ENCODE data around the gene ITSN2.
"Not testable (repeated sequence)": the region's sequence is repeated elsewhere in the genome, so short reads cannot be mapped to it uniquely, and the experiment has no call there.

The ITSN2 gene

GRCh38 chr2:24360050-24360962 lies at the start of gene ITSN2:
ITSN2 (minus strand) TSS chr2:24360536; CDS start chr2:24328082, 32,454 bp downstream.
- DNase-seq (ENCODE audit: low read depth), result peak; percentile 59

- no peak for DNase-seq (ENCODE audit: low read depth)
Observed at GRCh38 chr2:24409171-24409570, 48.8 kb upstream of the ITSN2 start.

GRCh38 chr2:24408704-24409103 lies 48.4 kb upstream of the ITSN2 start:
- not testable (repeated sequence) for DNase-seq (ENCODE audit: low read depth)

- no peak for DNase-seq (ENCODE audit: low read depth)
Observed at GRCh38 chr2:24404491-24404921, 44.2 kb upstream of the ITSN2 start.

- no peak for DNase-seq (ENCODE audit: low read depth)
Observed at GRCh38 chr2:24403832-24404212, 43.5 kb upstream of the ITSN2 start.

GRCh38 chr2:24403168-24403831 lies 43.0 kb upstream of the ITSN2 start:
- no peak for DNase-seq (ENCODE audit: low read depth)

GRCh38 chr2:24402242-24403097 lies 42.1 kb upstream of the ITSN2 start:
- DNase-seq (ENCODE audit: low read depth), result no peak

GRCh38 chr2:24400207-24400907 lies 40.0 kb upstream of the ITSN2 start:
- no peak for DNase-seq (ENCODE audit: low read depth)

GRCh38 chr2:24399434-24400206 lies 39.3 kb upstream of the ITSN2 start:
- no peak for DNase-seq (ENCODE audit: low read depth)

- no peak for DNase-seq (ENCODE audit: low read depth)
Observed at GRCh38 chr2:24394998-24395397, 34.7 kb upstream of the ITSN2 start.

GRCh38 chr2:24392542-24393059 lies 32.3 kb upstream of the ITSN2 start:
- DNase-seq (ENCODE audit: low read depth), result no peak

- DNase-seq (ENCODE audit: low read depth), result no peak
Observed at GRCh38 chr2:24385366-24385765, 25.0 kb upstream of the ITSN2 start.

- peak; percentile 21 for DNase-seq (ENCODE audit: low read depth)
Observed at GRCh38 chr2:24382363-24383073, 22.2 kb upstream of the ITSN2 start.

GRCh38 chr2:24380820-24381219 lies 20.5 kb upstream of the ITSN2 start:
- DNase-seq (ENCODE audit: low read depth), result no peak

- DNase-seq (ENCODE audit: low read depth), result no peak
Observed at GRCh38 chr2:24375349-24376087, 15.2 kb upstream of the ITSN2 start.

GRCh38 chr2:24374301-24374700 lies 14.0 kb upstream of the ITSN2 start:
- DNase-seq (ENCODE audit: low read depth), result no peak

- DNase-seq (ENCODE audit: low read depth), result no peak
Observed at GRCh38 chr2:24372033-24372432, 11.7 kb upstream of the ITSN2 start.

- DNase-seq (ENCODE audit: low read depth), result no peak
Observed at GRCh38 chr2:24365826-24366225, 5.5 kb upstream of the ITSN2 start.

GRCh38 chr2:24365051-24365450 lies 4.7 kb upstream of the ITSN2 start:
- DNase-seq (ENCODE audit: low read depth), result no peak

Measured in stimulated activated CD8-positive, alpha-beta memory T cell treated with anti-CD3 and anti-CD28 coated beads, Interleukin-15, amount 100 ng/mL, for 1 hour (primary cell).